HepG2 (cell line): ENCODE measurements around the gene BASP1. TPM values are rescaled to one million over a fixed set of nuclear protein-coding genes. Genes with fewer than 3 reads are reported as not detected.

ENCODE experiments used
- ATAC-seq: fragments of 200-7000 bp; cut with Tn5 transposase; 3 replicates; pipeline ENCODE4 v1.9.1; 2020; ENCODE audit warnings: mild to moderate bottlenecking, moderate library complexity
- BruUV-seq: library from RNA; stranded (reverse); fragments of 400-500 nt; replicated peaks from 2 replicates; lab custom pipeline; 2021; lab: Mats Ljungman, UMichigan
- CTCF ChIA-PET: fragments of 300-600 bp; formaldehyde crosslinking; extraction: SDS; loops from one replicate; lab custom pipeline; 2021; ENCODE audit warnings: low total read pairs, inconsistent platforms, low intra/inter-chr PET ratio; lab: Yijun Ruan, JAX
- POLR2A ChIA-PET: fragments of 350-600 bp; sonication (Branson Sonifier 250); formaldehyde crosslinking; loops from one replicate; lab custom pipeline; 2020; ENCODE audit warnings: antibody characterized with exemption, inconsistent platforms; lab: Yijun Ruan, JAX
- DNase-seq: peaks from one replicate; pipeline ENCODE4 v3.0.0-alpha.2; 2015; ENCODE audit warnings: low spot score
- FAIRE-seq: peaks from 3 replicates; lab custom pipeline; 2011; peaks lifted over from hg19 to GRCh38; lab: Jason Lieb, UNC
- H2AFZ ChIP-seq: one replicate; pipeline ENCODE4 v1.6.1; 2011; ENCODE audit warnings: low read length, inconsistent platforms
- H3K27ac ChIP-seq: fragments of 300-600 bp; 3 replicates; pipeline ENCODE4 v1.8.0; 2011; ENCODE audit warnings: mixed run types, mild to moderate bottlenecking, mixed read lengths, low read length, inconsistent platforms; ENCODE audit not compliant: insufficient read depth; ENCODE audit errors: extremely low read length
- H3K27me3 ChIP-seq, 2 experiments: fragments of 200-600 bp in 1 of 2; 2 replicates in 1 of 2; 3 replicates in 1 of 2; pipeline versions ENCODE4 v1.6.0 to v1.8.0; 2011; ENCODE audit warnings: low read length in 2 of 2, mild to moderate bottlenecking in 2 of 2, moderate library complexity in 2 of 2, inconsistent platforms in 1 of 2; ENCODE audit not compliant: insufficient read depth in 2 of 2, control insufficient read depth in 1 of 2
- H3K36me3 ChIP-seq, 2 experiments: fragments of 200-600 bp in 1 of 2; replicated peaks in 1 of 2; 2 replicates in 1 of 2; 3 replicates in 1 of 2; pipeline versions ENCODE4 v1.5.1 to v1.8.0; 2011; ENCODE audit warnings: low read length in 2 of 2, inconsistent platforms in 1 of 2; ENCODE audit not compliant: insufficient read depth in 2 of 2, control insufficient read depth in 1 of 2
- H3K4me1 ChIP-seq: 2 replicates; pipeline ENCODE4 v1.5.1; 2012; ENCODE audit warnings: low read length, inconsistent platforms; ENCODE audit not compliant: insufficient read depth
- H3K4me2 ChIP-seq: 2 replicates; pipeline ENCODE4 v1.6.0; 2011; ENCODE audit warnings: low read depth, low read length, inconsistent platforms
- H3K4me3 ChIP-seq, 3 experiments: fragments of 200-600 bp in 1 of 3; sonication (generic), shearing (Covaris generic) in 1 of 3; replicated peaks in 1 of 3; 2 replicates each; pipeline ENCODE4 v1.5.1; 2011 to 2016; ENCODE audit warnings: low read length in 3 of 3, inconsistent platforms in 2 of 3, low read depth in 2 of 3, mild to moderate bottlenecking in 2 of 3, control low read depth in 1 of 3, mixed read lengths in 1 of 3; ENCODE audit not compliant: insufficient read depth in 1 of 3
- H3K79me2 ChIP-seq: one replicate; pipeline ENCODE4 v1.6.1; 2011; ENCODE audit warnings: low read length, inconsistent platforms; ENCODE audit not compliant: insufficient read depth
- H3K9ac ChIP-seq: 2 replicates; pipeline ENCODE4 v1.6.0; 2011; ENCODE audit warnings: mild to moderate bottlenecking, low read depth, low read length, inconsistent platforms; ENCODE audit not compliant: insufficient read depth
- H3K9me3 ChIP-seq: 2 replicates; pipeline ENCODE4 v1.5.1; 2012; ENCODE audit warnings: mild to moderate bottlenecking, low read length
- H4K20me1 ChIP-seq: 2 replicates; pipeline ENCODE4 v1.6.0; 2011; ENCODE audit warnings: inconsistent platforms, mild to moderate bottlenecking, low read length, moderate library complexity; ENCODE audit not compliant: insufficient read depth
- ATRX ChIP-seq: sonication (generic); formaldehyde crosslinking; IDR thresholded peaks from 2 replicates; pipeline ENCODE4 v1.4.0; 2020; ENCODE audit warnings: missing genetic modification reagents, borderline replicate concordance
- CBX1 ChIP-seq: IDR thresholded peaks from one replicate; pipeline ENCODE4 v1.6.1; 2016; ENCODE audit warnings: antibody characterized with exemption, low read depth
- NONO ChIP-seq, 2 experiments: fragments of 450-650 bp in 1 of 2; sonication (generic) in 1 of 2; formaldehyde crosslinking in 1 of 2; IDR thresholded peaks in 1 of 2; conservative IDR thresholded peaks in 1 of 2; 2 replicates each; pipeline versions ENCODE4 v1.6.1 to v1.8.0; 2017 to 2022; ENCODE audit warnings: mild to moderate bottlenecking in 1 of 2, missing genetic modification reagents in 1 of 2, moderate library complexity in 1 of 2
- SETDB1 ChIP-seq: sonication (generic); formaldehyde crosslinking; IDR thresholded peaks from 2 replicates; pipeline ENCODE4 v1.5.1; 2020; ENCODE audit warnings: missing genetic modification reagents, mild to moderate bottlenecking, borderline replicate concordance
- TFAP4 ChIP-seq: sonication (generic); IDR thresholded peaks from 2 replicates; pipeline ENCODE4 v1.6.1; 2016; ENCODE audit warnings: low read depth, borderline replicate concordance
- ZC3H13 ChIP-seq: sonication (generic); formaldehyde crosslinking; IDR thresholded peaks from 2 replicates; pipeline ENCODE4 v1.8.1; 2023; ENCODE audit warnings: mild to moderate bottlenecking, missing genetic modification reagents, moderate library complexity
- ZNF567 ChIP-seq: sonication (generic); formaldehyde crosslinking; IDR thresholded peaks from 2 replicates; pipeline ENCODE4 v1.8.1; 2023; ENCODE audit warnings: mild to moderate bottlenecking, missing genetic modification reagents, borderline replicate concordance
- WGBS: methylation state at CpG from one replicate; pipeline ENCODE4 v1.1.6; 2017; ENCODE audit warnings: low lambda C conversion rate; 5-methylcytosine and 5-hydroxymethylcytosine counted together
- in situ Hi-C: cut with HindIII; loops from 2 replicates; pipeline ENCODE4 v1.10.0; 2017; ENCODE audit warnings: low pct_unique_long_range_greater_than_20kb; ENCODE audit not compliant: extremely low pct_ligation_motif_present
- intact Hi-C: fragments of 100-400 bp; cut with micrococcal nuclease; formaldehyde crosslinking; loops from one replicate; pipeline ENCODE4 v1.10.0; 2022; ENCODE audit not compliant: unreplicated experiment
- polyA plus RNA-seq, 8 experiments: library from polyadenylated mRNA; depleted of rRNA in 3 of 8; stranded (reverse) in 7 of 8; unstranded in 1 of 8; fragments of >200 nt; fragmentation: Illumina TruSeq in 4 of 8; extraction: Trizol in 4 of 8; gene quantifications; 2 replicates each; pipeline versions ENCODE4 v1.2.1 to v1.2.3, GENCODE V29; 2011 to 2016; ENCODE audit warnings: low read depth in 4 of 8, missing spikeins in 1 of 8, mixed read lengths in 1 of 8; ENCODE audit not compliant: insufficient read depth in 1 of 8
- total RNA-seq, 5 experiments: library from RNA; depleted of rRNA; stranded (reverse); fragments of >200 nt; fragmentation: Illumina TruSeq; extraction: Trizol; gene quantifications; 2 replicates each; pipeline ENCODE4 v1.2.3, GENCODE V29; 2016; ENCODE audit warnings: low read depth in 1 of 5
- TF ChIP-seq, protein P1 (sequence below): sonication (generic); formaldehyde crosslinking; IDR thresholded peaks from 2 replicates; pipeline ENCODE4 v1.4.0; 2020; ENCODE audit warnings: mild to moderate bottlenecking, missing genetic modification reagents
- TF ChIP-seq, protein P2 (sequence below): sonication (generic); formaldehyde crosslinking; IDR thresholded peaks from 2 replicates; pipeline ENCODE4 v1.4.0; 2020; ENCODE audit warnings: missing genetic modification reagents, mild to moderate bottlenecking, borderline replicate concordance
- TF ChIP-seq, protein P3 (sequence below): sonication (generic); formaldehyde crosslinking; IDR thresholded peaks from 2 replicates; pipeline ENCODE4 v1.9.0; 2021; ENCODE audit warnings: missing genetic modification reagents, mild to moderate bottlenecking, borderline replicate concordance

The BASP1 gene
- total and polyA plus RNA-seq, 2 of the 13 experiments (the other 11 are each of a cell fraction or from before 2014, with no cell fraction given) = 0.04 TPM; not detected in 1

DNA sequence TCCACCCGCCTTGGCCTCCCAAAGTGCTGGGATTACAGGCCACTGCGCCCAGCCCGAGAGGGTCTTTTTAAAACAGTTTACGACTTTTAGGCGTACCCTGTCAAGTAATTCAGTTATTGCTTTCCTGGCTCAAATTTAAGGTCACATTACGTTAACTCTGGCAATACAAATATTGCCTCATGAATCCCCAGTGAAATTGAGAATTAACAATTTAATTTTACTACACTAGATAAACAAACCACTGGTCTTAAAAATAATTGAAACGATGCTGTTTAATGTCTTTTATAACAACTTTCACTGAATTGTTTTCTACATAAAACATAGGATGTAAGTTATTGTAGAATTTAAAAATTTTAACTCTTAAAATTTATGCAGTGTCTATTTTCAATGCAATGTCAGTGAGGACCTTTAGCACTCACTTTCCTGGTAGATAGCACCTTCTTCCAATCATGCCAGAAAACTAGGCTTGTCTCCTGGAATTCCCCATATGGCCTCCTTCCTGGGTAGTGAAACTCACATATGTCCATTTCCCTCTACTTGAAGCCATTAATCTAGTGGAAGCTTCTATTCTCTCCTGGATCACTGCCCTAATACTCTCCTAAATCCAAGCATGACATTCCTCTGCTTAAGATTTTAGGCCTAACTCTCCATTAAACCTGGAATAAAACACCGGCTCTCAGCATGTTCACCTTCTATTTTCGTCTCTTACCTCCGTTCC lies 13.5 kb downstream of the BASP1 start:
- peaks cover 0 to 13% of the 10 kb centered on the region in 2 experiments; a peak in 2 of 5 replicates for H3K27me3 ChIP-seq
- WGBS = 2% methylated on average over 7 of the region's 10 CpGs
- BruUV-seq = no TSS peak
- in situ Hi-C loops = no loop called here
- ChIA-PET POLR2A (no interaction called here), CTCF (no interaction called here)
- intact Hi-C loops = no loop called here
- H3K79me2 ChIP-seq = no peaks in the 10 kb centered on the region
- no peak overlapping the region for H3K4me2 ChIP-seq
- no peaks in the 10 kb centered on the region for H3K9me3 ChIP-seq
- no peak for TF ChIP-seq SETDB1 (CRISPR knock-in tag)
- TF ChIP-seq ATRX = no peak
- TF ChIP-seq, protein P1, sequence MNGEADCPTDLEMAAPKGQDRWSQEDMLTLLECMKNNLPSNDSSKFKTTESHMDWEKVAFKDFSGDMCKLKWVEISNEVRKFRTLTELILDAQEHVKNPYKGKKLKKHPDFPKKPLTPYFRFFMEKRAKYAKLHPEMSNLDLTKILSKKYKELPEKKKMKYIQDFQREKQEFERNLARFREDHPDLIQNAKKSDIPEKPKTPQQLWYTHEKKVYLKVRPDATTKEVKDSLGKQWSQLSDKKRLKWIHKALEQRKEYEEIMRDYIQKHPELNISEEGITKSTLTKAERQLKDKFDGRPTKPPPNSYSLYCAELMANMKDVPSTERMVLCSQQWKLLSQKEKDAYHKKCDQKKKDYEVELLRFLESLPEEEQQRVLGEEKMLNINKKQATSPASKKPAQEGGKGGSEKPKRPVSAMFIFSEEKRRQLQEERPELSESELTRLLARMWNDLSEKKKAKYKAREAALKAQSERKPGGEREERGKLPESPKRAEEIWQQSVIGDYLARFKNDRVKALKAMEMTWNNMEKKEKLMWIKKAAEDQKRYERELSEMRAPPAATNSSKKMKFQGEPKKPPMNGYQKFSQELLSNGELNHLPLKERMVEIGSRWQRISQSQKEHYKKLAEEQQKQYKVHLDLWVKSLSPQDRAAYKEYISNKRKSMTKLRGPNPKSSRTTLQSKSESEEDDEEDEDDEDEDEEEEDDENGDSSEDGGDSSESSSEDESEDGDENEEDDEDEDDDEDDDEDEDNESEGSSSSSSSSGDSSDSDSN (CRISPR knock-in tag) = no peak
- no peak for TF ChIP-seq CBX1
- no peak for TF ChIP-seq TFAP4
- TF ChIP-seq, protein P2, sequence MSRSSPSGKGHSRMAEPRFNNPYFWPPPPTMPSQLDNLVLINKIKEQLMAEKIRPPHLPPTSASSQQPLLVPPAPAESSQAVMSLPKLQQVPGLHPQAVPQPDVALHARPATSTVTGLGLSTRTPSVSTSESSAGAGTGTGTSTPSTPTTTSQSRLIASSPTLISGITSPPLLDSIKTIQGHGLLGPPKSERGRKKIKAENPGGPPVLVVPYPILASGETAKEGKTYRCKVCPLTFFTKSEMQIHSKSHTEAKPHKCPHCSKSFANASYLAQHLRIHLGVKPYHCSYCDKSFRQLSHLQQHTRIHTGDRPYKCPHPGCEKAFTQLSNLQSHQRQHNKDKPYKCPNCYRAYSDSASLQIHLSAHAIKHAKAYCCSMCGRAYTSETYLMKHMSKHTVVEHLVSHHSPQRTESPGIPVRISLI (CRISPR knock-in tag) = no peak
- no peak for TF ChIP-seq ZNF567 (CRISPR knock-in tag)
- TF ChIP-seq, protein P3, sequence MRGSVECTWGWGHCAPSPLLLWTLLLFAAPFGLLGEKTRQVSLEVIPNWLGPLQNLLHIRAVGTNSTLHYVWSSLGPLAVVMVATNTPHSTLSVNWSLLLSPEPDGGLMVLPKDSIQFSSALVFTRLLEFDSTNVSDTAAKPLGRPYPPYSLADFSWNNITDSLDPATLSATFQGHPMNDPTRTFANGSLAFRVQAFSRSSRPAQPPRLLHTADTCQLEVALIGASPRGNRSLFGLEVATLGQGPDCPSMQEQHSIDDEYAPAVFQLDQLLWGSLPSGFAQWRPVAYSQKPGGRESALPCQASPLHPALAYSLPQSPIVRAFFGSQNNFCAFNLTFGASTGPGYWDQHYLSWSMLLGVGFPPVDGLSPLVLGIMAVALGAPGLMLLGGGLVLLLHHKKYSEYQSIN (CRISPR knock-in tag) = no peak
- TF ChIP-seq ZC3H13 = no peak
- TF ChIP-seq NONO (IDR thresholded peaks at IDR 0.05) = no peak
- no peak for TF ChIP-seq NONO (CRISPR knock-in tag; conservative IDR thresholded peaks at IDR 0.05)
- ATAC-seq = no peak
- no peak overlapping the region for H3K27ac ChIP-seq
- DNase-seq = no peak
- no peak overlapping the region for H3K4me3 ChIP-seq
- H4K20me1 ChIP-seq = no peaks in the 10 kb centered on the region
- FAIRE-seq = no peak
- H2AFZ ChIP-seq = no peak overlapping the region
- H3K36me3 ChIP-seq = no peaks in the 10 kb centered on the region
- H3K4me1 ChIP-seq = no peaks in the 10 kb centered on the region
- H3K9ac ChIP-seq = no peak overlapping the region
